Thoracic aorta (tissue), 2 donors: Measurements from ENCODE around the gene CAMK1G. TPM values are rescaled to one million over a fixed set of nuclear protein-coding genes. Genes with fewer than 3 reads are reported as not detected.

ENCODE experiments used
- ATAC-seq: fragments of 150-250 bp; one replicate; pipeline ENCODE4 v1.8.0; 2017; ENCODE audit warnings: low read depth; ENCODE audit not compliant: insufficient number of reproducible peaks, low FRiP score
- DNase-seq: peaks from one replicate; pipeline ENCODE4 v3.0.0-alpha.2; 2020; ENCODE audit warnings: low spot score
- H3K27ac ChIP-seq, 2 donors: fragments of 200-600 bp; sonication (generic); 1 replicate in 1 of 2; 2 replicates in 1 of 2; pipeline ENCODE4 v1.5.1; 2016; ENCODE audit warnings: mild to moderate bottlenecking in 2 of 2, moderate library complexity in 2 of 2
- H3K27me3 ChIP-seq: fragments of 200-600 bp; sonication (generic); replicated peaks from 2 replicates; pipeline ENCODE4 v1.6.0; 2016; ENCODE audit warnings: mild to moderate bottlenecking; ENCODE audit not compliant: insufficient read depth
- H3K36me3 ChIP-seq: fragments of 200-600 bp; sonication (generic); one replicate; pipeline ENCODE4 v1.5.1; 2016
- H3K4me1 ChIP-seq, 2 donors: fragments of 200-600 bp; sonication (generic); 1 replicate in 1 of 2; 2 replicates in 1 of 2; pipeline versions ENCODE4 v1.5.1 to v1.6.0; 2016; ENCODE audit warnings: low read depth in 2 of 2, mild to moderate bottlenecking in 1 of 2; ENCODE audit not compliant: control insufficient read depth in 1 of 2
- H3K4me3 ChIP-seq: fragments of 200-600 bp; sonication (generic); 2 replicates; pipeline ENCODE4 v1.5.1; 2016; ENCODE audit warnings: mild to moderate bottlenecking
- H3K9me3 ChIP-seq: fragments of 200-600 bp; sonication (generic); 2 replicates; pipeline ENCODE4 v1.5.1; 2016
- total RNA-seq, 2 donors: library from RNA; depleted of rRNA; stranded (reverse); fragments of >200 nt; gene quantifications; one replicate each; pipeline versions ENCODE4 v1.1.0 to v1.2.3, GENCODE V29; 2016
- TF ChIP-seq, protein P1 (sequence below): fragments of 200-600 bp; sonication (generic); IDR thresholded peaks from one replicate; pipeline ENCODE4 v1.5.1; 2019; ENCODE audit warnings: antibody characterized with exemption

Gene CAMK1G
- total RNA-seq, 2 donors from 2014 or later, result not detected

GRCh38 chr1:209659909-209660308 lies 76.4 kb downstream of the CAMK1G start:
- Histone ChIP-seq H3K4me1 (no peaks in the 10 kb centered on the region), H3K36me3 (no peaks in the 10 kb centered on the region), H3K27me3 (no peaks in the 10 kb centered on the region), H3K4me3 (no peak overlapping the region), H3K27ac (no peak overlapping the region), H3K9me3 (no peaks in the 10 kb centered on the region)
- TF ChIP-seq, protein P1, sequence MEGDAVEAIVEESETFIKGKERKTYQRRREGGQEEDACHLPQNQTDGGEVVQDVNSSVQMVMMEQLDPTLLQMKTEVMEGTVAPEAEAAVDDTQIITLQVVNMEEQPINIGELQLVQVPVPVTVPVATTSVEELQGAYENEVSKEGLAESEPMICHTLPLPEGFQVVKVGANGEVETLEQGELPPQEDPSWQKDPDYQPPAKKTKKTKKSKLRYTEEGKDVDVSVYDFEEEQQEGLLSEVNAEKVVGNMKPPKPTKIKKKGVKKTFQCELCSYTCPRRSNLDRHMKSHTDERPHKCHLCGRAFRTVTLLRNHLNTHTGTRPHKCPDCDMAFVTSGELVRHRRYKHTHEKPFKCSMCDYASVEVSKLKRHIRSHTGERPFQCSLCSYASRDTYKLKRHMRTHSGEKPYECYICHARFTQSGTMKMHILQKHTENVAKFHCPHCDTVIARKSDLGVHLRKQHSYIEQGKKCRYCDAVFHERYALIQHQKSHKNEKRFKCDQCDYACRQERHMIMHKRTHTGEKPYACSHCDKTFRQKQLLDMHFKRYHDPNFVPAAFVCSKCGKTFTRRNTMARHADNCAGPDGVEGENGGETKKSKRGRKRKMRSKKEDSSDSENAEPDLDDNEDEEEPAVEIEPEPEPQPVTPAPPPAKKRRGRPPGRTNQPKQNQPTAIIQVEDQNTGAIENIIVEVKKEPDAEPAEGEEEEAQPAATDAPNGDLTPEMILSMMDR, result no peak
- ATAC-seq (no peak), DNase-seq (no peak)

DNA sequence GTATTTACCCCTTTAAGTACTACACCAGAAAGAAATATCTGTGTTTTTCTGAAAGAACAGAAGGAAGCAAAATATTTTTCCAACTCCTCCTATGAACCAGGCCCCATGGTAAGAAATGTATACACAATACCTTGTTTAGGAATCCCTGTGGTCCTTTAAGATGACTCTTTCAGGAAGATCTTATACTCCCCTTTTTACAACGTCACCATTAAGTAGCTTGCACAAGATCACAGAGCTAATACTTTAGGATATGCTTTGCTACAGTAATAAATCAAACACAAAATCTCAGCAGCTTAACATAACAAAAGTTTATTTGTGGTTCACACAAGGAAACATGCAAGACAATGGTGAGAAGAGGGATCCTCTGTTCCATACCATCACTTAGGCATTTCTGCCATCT lies 77.6 kb downstream of the CAMK1G start:
- Histone ChIP-seq H3K27ac (no peak overlapping the region), H3K9me3 (no peaks in the 10 kb centered on the region), H3K36me3 (no peaks in the 10 kb centered on the region), H3K27me3 (no peaks in the 10 kb centered on the region), H3K4me3 (no peak overlapping the region), H3K4me1 (no peaks in the 10 kb centered on the region)
- TF ChIP-seq, protein P1, result no peak
- DNase-seq (no peak), ATAC-seq (no peak)

DNA sequence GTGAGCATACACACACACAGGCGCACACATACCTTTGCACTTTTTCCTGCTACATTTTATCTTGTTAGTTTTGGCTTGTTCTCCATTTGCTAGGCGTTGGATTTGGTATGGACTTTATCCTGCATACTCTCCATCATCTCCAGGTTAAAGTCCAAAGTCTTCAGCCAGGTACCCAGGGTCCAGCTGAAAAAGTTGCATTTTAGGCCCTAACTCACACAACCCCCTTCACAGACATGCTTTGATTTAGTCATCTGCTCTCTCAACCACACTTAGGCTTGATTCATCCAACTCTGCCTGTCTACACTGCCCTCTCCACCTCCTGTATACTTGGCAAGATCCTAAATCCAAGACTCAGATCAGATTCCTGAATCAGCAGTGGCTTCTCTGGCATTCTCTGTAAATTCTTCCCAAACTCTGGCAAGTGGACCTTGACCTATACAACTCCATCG lies 79.4 kb downstream of the CAMK1G start:
- no peak overlapping the region for H3K4me3 ChIP-seq
- H3K9me3 ChIP-seq, result no peaks in the 10 kb centered on the region
- TF ChIP-seq, protein P1, result no peak
- ATAC-seq (no peak), DNase-seq (no peak)
- H3K27ac ChIP-seq, result no peak overlapping the region
- H3K27me3 ChIP-seq, result no peaks in the 10 kb centered on the region
- H3K4me1 ChIP-seq, result no peaks in the 10 kb centered on the region
- no peaks in the 10 kb centered on the region for H3K36me3 ChIP-seq

Other genes with a start within 250 kb of the CAMK1G start
- gene LAMB3, start 68.7 kb downstream of the CAMK1G start, total RNA-seq, result 1 to 10 TPM; 3.4 to 5.1 TPM
- gene G0S2, start 91.7 kb downstream of the CAMK1G start, total RNA-seq, result 10 to 100 TPM; 11.0 to 83.5 TPM
- gene HSD11B1, start 121.1 kb downstream of the CAMK1G start, total RNA-seq, result 10 to 100 TPM; 15.7 to 24.4 TPM
- gene TRAF3IP3, start 172.3 kb downstream of the CAMK1G start, total RNA-seq, result 10 to 100 TPM in 1 of 2 donors, 1 to 10 TPM in 1; 3.3 to 12.3 TPM
- gene C1orf74, start 200.8 kb downstream of the CAMK1G start, total RNA-seq, result 1 to 10 TPM; 1.5 to 1.6 TPM
- 1 to 10 TPM; 3.9 to 4.1 TPM for gene IRF6, start 222.4 kb downstream of the CAMK1G start, total RNA-seq
- 10 to 100 TPM in 1 of 2 donors, 1 to 10 TPM in 1; 5.7 to 11.6 TPM for gene UTP25, start 244.3 kb downstream of the CAMK1G start, total RNA-seq